Fibroblast of gingiva (primary cell): ENCODE data around the gene PSAPL1.

Source experiments
- DNase-seq: peaks from one replicate; pipeline ENCODE4 v3.0.0-alpha.2; 2011; ENCODE audit warnings: low read depth

The PSAPL1 gene

DNA sequence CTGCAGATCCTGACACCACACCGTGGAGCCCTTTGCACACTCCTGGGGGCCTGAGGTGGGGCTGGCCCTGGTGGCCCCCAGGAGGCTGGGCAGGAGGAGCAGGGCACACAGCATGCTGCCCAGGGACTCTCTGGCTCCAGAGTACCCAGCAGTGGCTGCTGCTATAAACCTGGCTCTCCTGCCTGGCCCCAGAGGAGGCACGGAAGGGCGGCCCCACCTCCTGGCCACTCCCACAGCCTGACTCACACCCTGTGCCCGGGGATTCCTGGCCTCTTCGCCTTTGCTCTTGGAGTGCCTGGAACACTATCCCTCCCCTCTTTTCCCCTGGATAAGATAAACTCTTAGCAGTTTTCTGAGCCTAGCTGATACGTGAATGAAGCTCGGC is at the start of gene PSAPL1:
PSAPL1 (minus strand) TSS at position 165 of the 385 bp plus-strand sequence; CDS start at position 114, 51 bp downstream.
- DNase-seq = no peak

- DNase-seq = no peak
Measured at GRCh38 chr4:7481227-7481626, 46.5 kb upstream of the PSAPL1 start.

DNA sequence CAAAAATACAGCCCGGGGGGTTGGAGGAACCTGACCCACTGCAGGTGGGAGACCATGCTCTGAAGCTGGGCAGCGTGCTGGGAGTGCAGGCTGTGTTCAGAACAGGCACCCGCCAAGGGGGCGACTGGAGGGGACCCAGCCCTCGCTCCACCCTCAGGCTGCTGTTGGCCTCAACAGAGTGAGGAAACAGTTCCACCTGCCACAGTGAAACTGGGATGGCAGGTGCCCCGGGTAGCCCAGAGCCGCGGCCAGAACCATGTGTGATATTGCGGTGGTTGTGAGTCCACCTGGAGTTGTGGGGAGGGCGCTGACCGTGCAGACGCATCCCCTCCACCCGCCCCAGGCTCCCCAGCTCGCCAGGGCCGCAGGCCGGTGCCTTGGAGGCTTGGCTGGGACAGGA is 45.7 kb upstream of the PSAPL1 start:
- no peak for DNase-seq

DNA sequence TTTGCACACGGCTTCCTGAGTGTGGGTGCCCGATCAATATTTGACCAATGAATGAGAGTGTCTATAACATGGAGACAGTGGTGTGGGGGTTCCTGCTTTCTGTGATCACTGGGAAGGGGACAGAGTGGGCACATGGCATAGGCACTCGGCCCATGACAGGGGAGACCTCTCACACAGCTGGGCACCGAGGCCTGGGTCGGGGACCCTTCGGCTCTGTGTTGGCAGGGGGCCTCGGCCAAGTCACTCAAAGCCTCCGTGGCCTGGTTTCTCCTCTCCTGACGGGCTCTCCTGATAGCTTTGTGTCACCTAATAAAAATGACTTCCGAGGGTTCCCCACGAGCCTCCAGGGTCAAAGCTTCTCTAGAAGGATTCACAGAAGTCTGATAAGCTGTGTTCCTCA is 43.9 kb upstream of the PSAPL1 start:
- DNase-seq = no peak

DNA sequence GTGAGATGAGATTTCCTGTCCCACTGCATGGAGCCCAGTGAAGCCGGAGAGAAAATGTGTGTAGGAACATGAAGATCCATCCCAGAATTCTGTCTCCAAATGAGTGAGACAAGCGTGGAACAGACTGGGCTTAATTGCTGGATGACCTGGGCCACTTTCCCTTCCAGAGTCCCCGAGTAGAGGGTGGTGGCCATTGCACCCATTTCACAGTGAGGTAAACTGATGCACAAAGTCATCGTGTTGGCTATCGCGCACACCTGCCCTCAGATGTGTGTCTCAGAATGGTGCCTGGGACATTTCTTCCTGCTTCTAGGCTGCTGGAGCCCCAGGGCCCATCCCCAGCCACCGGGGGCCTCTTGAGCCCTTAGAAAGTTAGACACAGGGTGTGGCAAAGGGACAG is 43.0 kb upstream of the PSAPL1 start:
- DNase-seq = no peak

- no peak for DNase-seq
Measured at GRCh38 chr4:7476820-7477219, 42.1 kb upstream of the PSAPL1 start.

GRCh38 chr4:7475207-7475606 is 40.5 kb upstream of the PSAPL1 start:
- no peak for DNase-seq

DNA sequence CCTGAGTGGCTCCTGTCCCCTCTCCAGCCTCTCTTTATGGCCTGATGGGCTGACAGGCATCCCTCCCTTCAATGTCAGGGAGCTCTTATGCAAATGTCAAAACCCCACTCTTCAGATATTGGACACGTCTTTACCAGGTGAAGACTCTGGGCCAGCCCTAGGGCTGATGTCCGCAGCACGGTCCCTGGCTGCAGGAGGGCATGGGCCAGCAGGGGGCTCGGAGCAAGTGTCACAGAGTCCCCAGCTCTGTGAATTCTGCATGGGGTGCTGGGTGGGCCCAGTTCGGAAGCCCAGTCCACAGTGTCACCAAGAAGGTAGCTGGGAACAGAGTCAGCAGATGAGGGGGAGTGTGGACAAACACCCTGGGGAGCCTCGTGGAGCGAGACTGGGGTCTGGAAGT is 39.6 kb upstream of the PSAPL1 start:
- no peak for DNase-seq

GRCh38 chr4:7473081-7473480 is 38.4 kb upstream of the PSAPL1 start:
- DNase-seq = no peak

DNA sequence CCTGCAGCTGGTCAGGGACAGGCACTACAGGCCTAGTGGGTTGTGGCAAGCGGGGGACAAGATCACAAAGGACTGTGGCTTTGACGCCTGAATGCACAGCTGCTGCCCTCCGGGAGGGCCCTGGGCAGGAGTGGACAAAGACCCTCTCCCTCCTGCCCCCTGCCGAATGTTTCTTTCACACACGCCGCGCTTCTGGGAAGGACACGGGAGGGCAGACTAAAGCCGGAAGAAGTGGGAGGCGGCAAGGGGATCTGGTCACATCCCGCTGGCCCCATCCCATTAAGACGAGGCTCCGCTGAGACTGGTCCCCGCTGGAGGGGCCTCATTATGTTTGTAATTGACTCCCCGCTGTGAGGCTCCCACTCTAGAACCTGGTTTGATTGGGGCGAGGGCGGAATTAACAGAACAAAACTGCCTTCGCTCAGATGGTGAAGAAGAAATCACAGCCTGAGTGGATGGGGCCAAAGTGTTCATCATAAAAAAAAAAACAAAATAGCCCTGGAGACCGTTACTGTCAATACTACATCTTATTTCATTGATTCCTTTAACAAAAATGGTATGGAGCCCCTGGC is 37.8 kb upstream of the PSAPL1 start:
- DNase-seq = no peak

DNA sequence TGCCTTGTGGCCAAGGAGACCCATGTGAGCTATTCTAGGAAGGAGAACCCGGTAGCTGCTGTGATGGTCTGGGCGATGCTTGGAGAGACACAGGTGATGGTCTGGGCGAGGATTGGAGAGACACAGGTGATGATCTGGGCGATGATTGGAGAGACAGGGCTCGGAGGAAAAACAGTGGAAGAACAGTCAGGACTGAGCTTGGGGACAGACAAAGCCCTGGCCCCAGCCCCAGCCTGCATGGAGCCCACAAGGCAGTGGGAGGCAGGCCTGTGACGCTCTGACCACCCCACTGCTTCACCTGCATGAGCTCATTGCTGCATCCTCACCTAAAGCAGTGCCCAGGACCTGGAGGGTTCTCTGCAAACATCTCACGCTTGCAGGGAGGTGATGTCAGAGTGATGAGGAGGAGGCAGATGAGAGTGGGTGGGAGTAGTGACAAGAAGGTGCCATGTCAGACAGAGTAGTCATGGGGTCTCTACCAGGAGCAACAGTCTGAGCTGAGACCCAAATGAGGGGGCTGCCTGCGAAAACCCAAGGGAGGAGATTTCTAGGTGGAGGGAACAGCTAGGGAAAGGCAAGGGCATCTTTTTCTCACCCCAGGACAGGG is 35.9 kb upstream of the PSAPL1 start:
- DNase-seq = no peak

- no peak for DNase-seq
Measured at GRCh38 chr4:7470111-7470510, 35.4 kb upstream of the PSAPL1 start.

DNA sequence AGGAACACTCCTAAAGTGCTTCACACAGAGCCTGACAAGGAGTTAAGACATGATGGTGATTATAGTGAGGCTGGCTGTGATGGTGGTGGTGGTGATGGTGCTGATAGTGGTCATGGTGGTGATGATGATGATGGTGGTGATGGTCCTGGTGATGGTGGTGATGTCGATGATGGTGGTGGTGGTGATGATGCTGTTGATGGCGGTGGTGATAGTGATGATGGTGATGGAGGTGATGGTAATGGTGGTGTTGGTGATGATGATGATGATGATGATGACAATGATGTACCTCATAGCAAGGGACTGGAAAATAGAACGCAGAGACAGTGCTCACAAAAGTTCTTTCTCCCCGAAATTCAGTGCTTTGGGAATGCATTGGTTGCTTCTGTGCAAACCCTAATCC is 34.3 kb upstream of the PSAPL1 start:
- DNase-seq = no peak

- no peak for DNase-seq
Measured at GRCh38 chr4:7467471-7467870, 32.7 kb upstream of the PSAPL1 start.

DNA sequence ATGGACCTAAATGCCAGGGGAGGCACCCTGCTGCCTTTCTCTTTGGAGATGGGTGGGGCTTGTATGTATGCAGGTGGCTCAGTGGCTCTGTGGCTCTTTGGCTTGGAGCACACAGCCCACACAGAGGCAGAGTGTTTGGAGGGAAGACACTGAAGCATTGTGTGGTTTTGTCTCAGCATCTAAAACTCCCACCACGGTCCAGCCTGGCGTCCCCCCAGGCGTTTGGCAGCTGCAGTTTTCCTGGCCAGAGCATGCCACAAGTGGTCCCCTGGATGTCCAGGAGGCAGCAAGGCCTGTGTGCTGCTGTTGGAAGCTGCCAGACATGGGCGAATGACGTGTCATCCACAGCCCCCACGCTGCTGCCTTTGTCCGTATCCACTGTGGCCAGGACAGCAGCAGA is 32.2 kb upstream of the PSAPL1 start:
- no peak for DNase-seq

DNA sequence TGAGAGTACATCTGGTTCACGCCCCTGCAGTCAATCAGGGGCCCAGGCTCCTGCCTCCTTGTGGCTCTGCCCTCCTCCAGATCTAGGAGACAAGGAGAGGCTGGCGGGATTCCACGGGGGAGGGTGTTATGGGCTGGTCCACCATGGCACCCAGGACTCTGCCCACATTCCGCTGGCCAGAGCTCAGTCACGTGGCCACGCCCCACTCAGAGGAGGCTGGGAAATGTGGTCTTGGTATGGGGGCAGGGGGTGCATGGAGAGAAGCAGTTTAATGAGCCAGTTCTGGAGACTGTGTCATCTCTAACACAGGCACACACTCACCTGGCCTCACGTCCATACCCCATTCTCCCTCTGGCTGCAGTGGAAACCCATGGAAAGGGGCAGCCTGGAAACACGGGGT is 31.5 kb upstream of the PSAPL1 start:
- no peak for DNase-seq

DNA sequence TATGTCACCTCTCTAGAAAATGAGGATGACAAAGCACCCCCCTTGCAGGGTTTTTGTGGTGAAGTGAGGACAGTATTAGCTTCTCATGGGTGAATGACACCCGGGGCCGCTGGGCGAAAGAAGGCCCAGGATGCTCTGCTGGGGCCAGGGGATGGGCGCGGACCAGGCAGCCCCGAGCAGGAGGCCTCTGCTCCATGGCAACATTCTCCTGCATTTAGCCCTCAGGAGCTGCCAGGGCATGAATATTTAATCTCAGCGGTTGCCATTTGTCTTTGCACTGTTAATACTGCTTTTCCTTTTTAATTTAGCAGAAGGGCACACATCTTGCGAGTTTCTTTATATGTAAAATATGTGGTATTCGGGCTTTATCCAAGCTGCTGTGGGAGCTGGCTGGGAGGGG is 30.3 kb upstream of the PSAPL1 start:
- DNase-seq = no peak

GRCh38 chr4:7464259-7464655 is 29.5 kb upstream of the PSAPL1 start:
- DNase-seq = no peak

- DNase-seq = no peak
Measured at GRCh38 chr4:7463566-7464258, 29.0 kb upstream of the PSAPL1 start.

- no peak for DNase-seq
Measured at GRCh38 chr4:7462509-7462971, 27.8 kb upstream of the PSAPL1 start.

- DNase-seq = no peak
Measured at GRCh38 chr4:7461230-7461629, 26.5 kb upstream of the PSAPL1 start.

- no peak for DNase-seq
Measured at GRCh38 chr4:7460566-7460965, 25.8 kb upstream of the PSAPL1 start.

DNA sequence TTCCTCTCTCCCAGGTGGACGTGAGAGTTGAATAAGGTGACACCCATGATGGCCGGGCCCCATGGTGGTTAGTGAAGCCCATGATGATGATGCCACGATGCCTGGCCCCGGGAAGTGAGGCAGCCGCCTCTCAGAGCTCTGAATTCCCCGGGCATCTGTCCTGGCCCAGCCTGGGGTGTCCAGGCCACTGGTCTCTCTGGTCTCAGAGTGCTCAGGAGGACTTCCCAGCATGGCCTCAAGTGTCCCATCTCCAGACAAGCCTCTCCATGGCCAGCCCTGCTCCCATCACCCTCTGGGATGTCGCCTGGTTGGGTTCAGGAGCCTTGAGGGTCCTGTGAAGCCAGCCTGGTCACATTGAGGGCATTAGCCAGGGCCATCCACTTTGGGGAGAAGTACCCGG is 24.7 kb upstream of the PSAPL1 start:
- DNase-seq = no peak

- DNase-seq = no peak
Measured at GRCh38 chr4:7458477-7458876, 23.7 kb upstream of the PSAPL1 start.
